TTC549 (cell line): ENCODE data around the gene TPD52L1.
"Not testable (repeated sequence)": the region's sequence is repeated elsewhere in the genome, so short reads cannot be mapped to it uniquely, and the experiment has no call there.

Experiments
- FAIRE-seq: peaks from 2 replicates; lab custom pipeline; 2012; peaks lifted over from hg19 to GRCh38; lab: Jason Lieb, UNC

TPD52L1 gene

GRCh38 chr6:125273965-125274364 is 120.4 kb downstream of the TPD52L1 start:
- no peak for FAIRE-seq

DNA sequence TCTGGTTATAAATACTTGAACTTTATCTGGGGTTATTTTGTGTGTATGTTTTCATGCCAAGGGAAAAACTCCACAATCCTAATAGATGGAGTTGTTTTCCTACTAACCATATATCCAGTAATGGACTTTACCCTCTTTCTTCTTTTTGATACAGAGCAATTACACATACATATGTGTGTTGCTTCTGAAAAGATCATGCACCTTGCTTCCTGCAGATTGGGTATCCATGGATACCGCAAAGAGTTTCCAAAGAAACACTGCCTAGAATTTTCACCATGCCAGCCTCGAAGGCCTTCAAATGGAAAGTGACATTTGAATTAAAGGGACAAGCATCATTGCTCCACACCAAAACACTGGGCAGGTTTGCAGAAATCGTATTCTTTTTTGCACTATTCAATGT is 121.4 kb downstream of the TPD52L1 start:
- FAIRE-seq: no peak

DNA sequence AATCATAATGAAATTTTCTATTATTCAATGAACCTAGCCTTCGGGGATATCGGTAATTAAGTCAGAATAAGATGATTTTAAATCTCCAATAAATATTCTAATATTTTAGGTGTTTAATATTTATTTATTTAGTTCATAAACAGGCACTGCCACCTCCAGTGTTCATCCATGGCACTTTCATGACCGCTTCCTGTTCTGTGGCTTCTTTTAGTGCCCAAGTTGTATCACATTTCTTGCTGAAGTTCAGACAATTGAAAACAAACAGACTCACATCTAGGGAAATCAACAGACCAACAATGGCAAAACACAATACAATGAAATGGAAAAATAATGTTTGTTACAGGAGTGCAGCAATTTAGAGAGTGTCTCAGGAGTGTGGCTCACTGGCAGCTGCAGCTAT is 122.2 kb downstream of the TPD52L1 start:
- no peak for FAIRE-seq

DNA sequence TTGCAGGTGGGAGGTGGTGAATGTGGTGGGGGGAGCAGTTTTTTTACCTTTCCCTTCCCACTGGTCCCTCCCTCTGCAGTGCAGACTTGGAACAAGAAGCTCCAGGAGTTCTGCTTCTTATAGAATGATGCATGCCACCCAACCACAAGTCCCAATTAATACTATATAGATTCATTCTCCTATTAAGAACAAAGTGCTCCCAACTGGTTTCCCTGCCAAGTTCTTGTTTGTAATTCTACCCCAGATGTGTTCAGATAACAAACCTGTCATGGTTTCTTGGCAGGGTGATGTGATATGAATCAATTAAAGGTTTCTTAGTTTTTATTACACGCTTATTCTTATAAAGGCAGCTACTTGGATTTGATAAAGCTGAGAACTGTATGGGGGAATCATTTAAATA is 124.3 kb downstream of the TPD52L1 start:
- FAIRE-seq: no peak

DNA sequence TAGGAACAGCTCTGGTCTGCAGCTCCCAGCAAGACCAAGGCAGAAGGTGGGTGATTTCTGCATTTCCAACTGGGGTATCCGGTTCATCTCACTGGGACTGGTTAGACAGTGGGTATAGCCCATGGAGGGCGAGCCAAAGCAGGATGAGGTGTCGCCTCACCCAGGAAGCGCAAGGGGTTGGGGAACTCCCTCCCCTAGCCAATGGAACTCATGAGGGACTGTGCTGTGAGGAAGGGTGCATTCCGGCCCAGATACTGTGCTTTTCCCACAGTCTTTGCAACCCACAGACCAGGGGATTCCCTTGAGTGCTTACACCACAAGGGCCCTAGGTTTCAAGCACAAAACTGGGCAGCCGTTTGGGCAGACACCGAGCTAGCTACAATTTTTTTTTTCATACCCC is 126.4 kb downstream of the TPD52L1 start:
- FAIRE-seq: no peak

- not testable (repeated sequence) for FAIRE-seq
Measured at GRCh38 chr6:125280370-125281035, 126.9 kb downstream of the TPD52L1 start.

- not testable (repeated sequence) for FAIRE-seq
Measured at GRCh38 chr6:125282470-125282869, 128.9 kb downstream of the TPD52L1 start.

GRCh38 chr6:125285353-125285752 is 131.8 kb downstream of the TPD52L1 start:
- no peak for FAIRE-seq

DNA sequence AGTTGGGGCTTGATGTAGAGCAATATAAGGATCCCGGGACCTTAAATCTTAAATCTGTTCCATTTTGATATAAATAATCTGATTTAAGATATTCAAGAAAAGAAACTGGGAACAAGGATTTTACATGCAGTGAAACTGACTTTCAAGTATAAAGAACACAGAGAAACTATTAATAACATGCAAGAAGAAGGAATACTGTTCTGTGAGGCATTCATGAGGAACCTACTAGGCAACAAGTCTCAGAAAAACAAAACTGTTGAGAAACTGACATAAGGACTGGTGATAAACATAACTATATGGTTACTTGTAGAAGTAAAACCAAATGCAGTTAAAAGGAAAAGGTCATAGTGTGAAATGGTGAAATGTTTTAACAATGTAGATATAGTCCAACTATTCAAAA is 132.4 kb downstream of the TPD52L1 start:
- no peak for FAIRE-seq

- no peak for FAIRE-seq
Measured at GRCh38 chr6:125287718-125288117, 134.1 kb downstream of the TPD52L1 start.

GRCh38 chr6:125293587-125293986 is 140.0 kb downstream of the TPD52L1 start:
- FAIRE-seq: no peak

GRCh38 chr6:125294036-125294435 is 140.5 kb downstream of the TPD52L1 start:
- FAIRE-seq: no peak

DNA sequence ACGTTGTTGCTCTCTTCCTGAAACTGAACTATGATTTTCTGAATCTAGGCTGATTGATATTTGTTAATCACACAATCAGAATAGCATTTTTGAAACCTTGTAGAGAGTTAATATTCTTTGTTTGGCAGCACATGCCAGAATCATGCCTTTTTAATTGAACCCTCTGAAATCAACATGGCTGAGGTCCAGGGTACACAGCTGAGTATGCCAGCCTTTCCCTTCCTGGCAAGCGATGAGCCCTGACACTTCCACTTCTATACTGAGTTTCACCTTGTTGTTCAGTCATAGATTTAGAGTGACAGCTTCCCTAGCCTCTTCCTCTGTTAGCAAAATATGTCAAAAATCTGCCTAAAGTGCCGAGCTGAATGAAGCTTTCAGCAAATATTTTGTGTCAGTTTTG is 141.4 kb downstream of the TPD52L1 start:
- FAIRE-seq: no peak

- no peak for FAIRE-seq
Measured at GRCh38 chr6:125296471-125296870, 142.9 kb downstream of the TPD52L1 start.

DNA sequence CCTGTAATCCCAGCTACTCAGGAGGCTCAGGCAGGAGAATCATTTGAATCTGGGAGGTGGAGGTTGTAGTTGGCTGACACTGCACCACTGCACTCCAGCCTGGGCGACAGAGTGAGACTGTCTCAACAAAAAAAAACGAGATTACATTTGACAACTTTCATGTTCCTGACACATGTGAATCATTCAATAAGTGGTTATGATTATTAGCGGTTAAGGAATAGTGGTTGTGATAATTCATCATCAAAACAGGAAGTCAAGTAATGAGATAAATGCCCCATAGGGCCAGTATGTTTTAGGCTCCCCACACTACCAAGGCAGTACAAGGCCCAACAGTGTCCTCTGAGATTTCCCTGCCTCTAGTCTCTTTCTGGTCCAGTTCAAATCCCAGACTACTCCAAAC is 145.7 kb downstream of the TPD52L1 start:
- no peak for FAIRE-seq

- no peak for FAIRE-seq
Measured at GRCh38 chr6:125300992-125301434, 147.4 kb downstream of the TPD52L1 start.

- FAIRE-seq: no peak
Measured at GRCh38 chr6:125301435-125302391, 148.1 kb downstream of the TPD52L1 start, which contains the start of gene HDDC2. TSS of gene HDDC2 (minus strand) at chr6:125301967. CDS start at chr6:125301932, 35 bp downstream.

GRCh38 chr6:125302840-125303511 is 149.4 kb downstream of the TPD52L1 start:
- FAIRE-seq: no peak

GRCh38 chr6:125303512-125303854 is 149.9 kb downstream of the TPD52L1 start:
- no peak for FAIRE-seq

DNA sequence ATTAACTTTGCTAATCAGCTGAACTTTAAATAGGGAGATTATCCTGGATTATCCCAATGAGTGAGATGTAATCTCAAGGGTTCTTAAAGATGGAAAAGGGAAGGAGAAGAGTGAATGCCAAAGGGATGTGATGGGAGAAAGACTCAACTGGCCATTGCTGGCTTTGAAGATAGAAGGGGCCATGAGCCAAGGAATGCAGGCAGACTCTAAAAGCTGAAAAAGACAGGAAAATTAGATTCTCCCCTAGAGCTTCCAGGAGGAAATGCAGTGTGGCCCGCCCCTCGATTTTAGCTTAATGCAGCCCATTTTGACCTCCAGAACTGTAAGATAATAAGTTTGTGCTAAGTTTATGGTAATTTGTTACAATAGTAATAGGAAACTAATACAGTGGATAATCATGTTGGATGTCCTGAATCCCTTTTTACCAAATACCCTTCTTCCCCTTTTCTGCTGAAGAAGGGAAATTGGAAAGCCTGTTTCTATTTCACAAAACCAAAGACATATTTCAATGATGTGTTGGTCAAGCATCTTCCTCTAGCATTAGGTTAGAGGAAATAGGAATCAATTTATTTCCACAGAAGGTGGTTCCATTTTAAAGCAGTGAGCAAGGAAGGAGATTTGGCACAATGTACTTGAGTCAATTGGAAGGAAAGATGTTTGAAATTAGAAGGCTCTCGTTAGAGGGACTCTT is 151.5 kb downstream of the TPD52L1 start:
- no peak for FAIRE-seq

- no peak for FAIRE-seq
Measured at GRCh38 chr6:125306756-125307149, 153.2 kb downstream of the TPD52L1 start.

GRCh38 chr6:125307150-125307838 is 153.7 kb downstream of the TPD52L1 start:
- FAIRE-seq: no peak
